Activated naive CD4-positive, alpha-beta T cell treated with anti-CD3 and anti-CD28 coated beads, Interleukin-2, amount 50 U/mL, for 16 hours (primary cell): ENCODE results near the gene PHC2.

Experiments used
- DNase-seq: peaks from one replicate; pipeline ENCODE4 v3.0.0-alpha.2; 2020

The PHC2 gene

DNA sequence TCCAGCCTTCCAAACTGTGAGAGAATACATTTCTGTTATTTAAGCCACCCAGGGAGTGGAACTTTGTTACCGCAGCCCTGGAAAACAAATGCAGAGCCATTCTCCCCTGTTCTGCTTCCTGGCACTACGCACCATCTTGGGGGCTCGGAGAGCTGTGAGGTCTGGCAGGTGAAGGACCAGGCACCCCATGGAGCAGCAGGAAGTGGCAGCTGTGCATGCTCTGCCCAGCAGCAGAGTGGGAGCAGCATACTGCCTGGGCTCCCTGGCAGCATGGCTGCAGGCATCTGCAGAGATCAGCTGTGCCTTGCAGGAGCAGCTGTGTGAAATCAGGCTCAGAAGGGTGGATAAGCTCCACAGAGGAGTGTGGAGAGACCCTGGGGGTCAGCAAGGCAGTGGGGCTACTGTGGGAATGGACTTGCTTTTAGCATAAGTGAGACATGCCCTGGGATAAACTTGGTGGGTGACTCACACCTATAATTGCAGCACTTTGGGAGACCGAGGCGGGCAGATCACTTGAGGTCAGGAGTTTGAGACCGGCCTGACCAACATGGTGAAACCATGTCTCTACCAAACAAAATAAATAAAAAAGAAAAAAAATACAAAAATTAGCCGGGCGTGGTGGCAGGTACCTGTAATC lies 23.9 kb upstream of the PHC2 start:
- DNase-seq: no peak

DNA sequence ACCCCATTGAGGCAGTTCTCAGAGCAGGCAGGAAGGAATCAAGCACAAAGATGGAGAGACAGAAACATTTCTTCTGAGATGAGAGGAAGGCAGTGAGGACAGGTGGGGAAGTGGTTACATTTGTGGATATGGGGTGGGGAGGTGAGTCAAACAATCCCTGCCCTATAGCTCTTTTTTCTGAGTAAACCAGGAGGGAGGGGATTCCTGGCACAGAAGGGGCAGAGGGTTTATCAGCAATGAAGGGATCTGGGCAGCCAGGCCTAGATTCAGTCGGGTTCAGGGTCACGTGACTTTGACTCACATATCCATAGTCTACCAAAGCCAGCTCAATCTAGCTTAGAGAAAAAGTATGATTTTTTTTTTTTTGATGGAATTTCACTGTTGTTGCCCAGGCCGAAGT lies 15.7 kb upstream of the PHC2 start:
- DNase-seq: no peak

DNA sequence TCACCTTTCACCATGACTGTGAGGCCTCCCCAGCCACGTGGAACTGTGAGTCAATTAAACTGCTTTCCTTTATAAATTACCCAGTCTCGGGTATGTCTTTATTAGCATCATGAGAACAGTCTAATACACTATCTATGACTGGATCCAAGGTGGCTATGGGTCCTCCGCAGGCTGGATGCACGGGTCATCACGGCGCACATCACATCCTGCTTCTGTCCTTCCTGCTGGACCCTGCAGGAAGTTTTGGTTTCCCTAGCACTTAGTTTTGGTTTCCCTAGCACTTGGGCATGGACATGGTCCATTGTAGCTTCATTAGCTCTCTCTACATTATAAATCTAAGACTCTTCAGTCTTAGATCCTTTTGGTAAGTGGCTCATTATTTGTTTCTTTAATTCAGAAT lies 14.2 kb upstream of the PHC2 start:
- no peak for DNase-seq

DNA sequence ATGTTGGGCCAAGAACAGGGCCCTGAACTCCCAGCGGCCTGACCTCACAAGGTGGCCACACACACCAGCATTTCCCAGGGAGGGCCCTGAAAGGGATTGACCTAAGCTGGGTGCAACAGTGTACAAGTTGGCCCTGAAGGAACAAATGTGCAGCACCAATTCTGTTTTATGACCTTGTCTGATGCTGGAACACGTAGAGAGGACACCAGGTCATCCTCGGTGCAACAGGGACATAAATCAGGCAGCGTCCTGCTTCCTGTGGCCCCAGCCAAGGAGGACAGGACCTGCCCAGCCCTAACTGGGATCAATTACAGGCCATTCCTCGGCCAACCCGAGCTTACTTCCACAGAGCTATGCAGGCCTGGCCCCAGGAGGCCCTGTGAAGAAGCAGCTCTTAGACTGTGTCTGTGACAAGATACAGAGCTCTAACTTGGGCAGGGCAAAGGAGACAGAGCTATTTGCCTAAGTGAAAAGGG lies 12.8 kb upstream of the PHC2 start:
- DNase-seq: no peak

DNA sequence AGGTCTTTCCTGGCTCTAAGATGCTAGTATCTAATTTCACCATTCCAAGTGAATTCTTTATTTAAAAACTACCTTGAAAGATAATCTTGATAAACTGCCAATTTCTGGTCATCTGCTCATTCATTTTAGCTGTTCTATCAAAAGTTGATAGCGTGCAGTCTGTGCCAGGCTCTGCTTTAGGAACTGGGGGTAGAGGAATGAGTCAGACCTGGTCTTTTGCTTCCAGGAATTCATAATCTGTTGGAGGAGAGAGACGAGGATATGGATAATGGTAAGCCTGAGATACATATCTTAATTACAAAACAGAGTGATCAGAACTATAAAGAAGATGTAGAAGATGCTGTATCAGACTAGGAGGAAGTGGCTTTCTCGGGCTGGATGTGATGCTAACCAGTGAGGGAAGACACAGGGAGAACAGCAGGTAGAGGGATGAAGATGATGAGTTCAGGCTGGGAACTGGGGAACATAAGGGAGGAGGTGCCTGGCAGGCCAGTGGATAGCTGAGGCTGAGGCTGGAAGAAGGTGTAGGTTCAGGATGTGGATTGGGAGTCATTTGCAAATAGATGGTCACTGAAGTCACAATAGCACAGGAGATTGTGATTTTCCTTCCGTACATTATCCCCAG lies 12.3 kb upstream of the PHC2 start:
- DNase-seq: no peak

DNA sequence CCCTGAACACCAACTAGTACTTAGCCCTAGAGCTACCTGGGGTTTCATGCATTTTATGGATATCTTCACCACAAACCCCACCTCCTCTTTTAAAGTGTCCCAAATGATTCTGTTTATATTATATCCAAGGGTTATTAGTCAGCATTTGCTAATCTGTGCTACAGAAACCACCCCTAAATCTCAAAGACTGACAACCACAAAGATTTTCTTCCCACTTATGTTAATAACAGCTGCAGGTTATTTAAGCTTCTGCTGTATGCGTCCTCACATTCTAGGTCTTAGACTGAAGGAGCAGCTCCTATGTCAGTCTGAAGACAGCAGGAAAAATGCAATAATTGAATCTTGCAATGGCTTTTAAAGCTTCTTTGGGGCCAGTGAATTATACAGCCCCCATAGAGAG lies 11.2 kb upstream of the PHC2 start:
- DNase-seq: no peak

DNA sequence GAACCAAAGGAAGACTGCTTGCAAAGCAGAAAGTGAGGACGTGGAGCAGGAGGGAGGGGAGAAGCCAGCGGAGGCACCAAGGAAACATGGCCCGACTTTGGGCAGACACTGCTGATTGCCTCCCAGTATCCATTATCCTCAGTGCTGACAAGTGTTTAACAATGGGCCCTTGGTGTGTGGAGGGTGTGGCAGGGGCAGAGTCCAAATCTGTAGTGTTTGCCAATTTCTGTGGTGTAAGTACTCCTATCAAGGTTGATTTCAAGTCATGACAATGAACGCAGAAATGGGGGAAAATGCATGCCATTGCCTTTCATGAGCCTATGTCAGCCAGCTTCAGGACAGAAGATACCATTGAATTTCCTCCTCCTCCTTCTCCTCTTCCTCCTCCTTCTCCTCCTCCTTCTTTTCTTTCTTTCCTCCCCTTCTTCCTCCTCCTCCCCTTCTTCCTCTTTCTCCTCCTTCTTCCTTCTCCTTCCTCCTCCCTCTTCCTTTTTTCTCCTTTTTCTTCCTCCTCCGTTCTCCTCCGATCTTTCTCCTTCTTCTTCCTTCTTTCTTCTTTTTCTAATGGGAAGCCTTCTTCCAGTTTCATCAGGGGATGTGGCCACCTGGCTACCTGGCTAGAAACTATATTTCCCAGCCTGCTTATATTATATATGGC lies 10.3 kb upstream of the PHC2 start:
- DNase-seq: no peak

DNA sequence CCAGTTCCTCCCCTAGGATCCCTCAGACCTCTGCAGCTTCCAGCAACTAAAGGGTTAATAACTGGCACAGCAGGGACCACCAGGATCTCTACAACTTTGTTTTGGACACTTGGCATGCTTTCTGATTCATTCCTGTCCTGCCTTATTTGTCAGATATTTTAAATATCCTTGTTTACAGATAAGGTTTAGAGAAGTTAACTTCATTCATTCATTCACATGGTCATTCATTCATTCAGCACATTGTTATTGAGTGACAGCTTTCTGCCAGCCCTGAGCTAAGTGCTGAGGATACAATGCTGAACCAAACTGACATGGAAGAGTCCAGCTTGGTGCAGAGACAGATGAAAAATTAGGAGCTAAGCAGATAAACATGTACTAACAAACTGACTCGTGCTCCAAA lies 8.8 kb upstream of the PHC2 start:
- no peak for DNase-seq

DNA sequence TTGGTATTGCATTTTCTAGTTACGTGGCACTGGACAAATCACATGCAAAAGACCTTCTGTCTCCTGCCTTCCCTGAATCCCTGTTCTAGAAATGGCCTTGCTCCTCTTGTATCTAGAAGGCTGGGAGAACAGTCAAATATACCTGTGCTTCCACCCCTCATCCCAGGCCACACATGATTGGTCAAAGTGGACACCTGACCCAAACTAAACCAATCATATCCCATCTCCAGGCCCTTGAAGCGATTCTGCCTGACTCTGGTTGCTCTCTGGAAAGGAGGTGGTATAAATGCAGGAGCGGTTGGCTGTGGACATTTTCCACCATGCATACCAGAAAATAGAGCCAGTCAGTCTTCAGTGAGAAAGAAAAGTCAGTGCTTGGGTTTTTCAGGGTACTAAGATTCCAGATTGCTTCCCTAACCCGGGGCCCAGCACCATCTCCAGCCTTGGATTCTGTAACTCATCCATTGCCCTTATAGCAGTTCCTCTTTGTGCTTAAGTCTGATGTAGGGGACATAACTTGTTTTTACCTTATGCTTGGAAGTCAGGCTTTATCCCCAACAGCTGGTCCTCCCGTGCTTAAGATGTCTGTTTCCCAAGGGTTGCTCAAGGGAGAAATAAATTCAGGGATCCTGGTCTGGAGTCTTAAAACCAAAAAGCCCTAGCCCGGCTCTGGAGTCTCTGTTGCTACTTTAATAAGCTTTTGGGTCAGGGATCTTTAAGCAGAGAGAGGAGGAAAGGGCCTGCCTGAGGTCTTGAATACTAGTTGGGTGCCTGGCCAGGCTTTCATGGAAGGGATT lies 7.7 kb upstream of the PHC2 start:
- DNase-seq: no peak

DNA sequence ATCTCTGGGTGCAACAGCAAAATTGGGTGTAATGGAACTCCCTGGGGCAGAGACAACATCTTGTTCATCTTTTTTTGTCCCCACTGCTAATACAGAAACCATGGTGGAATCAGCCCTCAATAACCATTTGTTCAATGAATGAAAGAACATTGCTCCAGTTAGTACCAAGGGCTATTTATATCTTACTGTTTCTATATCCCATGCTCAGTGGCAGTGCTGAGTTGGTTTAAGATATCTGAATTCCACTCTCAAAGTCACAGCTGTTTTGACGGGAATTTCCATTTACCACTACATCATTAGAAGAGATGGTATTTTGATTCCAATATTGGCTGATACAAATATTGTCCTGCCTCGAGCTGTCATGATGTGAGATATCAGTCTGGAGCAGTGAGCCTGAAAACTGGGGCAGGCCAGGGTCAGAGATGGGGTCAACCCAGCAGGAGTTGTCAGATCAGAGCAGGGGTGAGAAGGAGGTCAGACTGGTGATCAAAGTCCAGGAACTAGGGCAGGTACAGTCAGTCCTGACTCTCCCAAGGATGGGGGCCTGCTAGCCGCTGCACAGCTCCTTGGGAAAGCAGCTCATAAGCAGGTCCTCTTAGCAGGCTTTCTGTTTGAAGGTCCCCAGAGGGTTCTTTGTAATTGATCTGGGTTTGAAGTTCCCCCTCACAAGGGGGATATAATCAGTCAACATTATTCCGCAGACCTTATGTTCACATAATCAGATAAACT lies 5.8 kb upstream of the PHC2 start:
- DNase-seq: no peak

DNA sequence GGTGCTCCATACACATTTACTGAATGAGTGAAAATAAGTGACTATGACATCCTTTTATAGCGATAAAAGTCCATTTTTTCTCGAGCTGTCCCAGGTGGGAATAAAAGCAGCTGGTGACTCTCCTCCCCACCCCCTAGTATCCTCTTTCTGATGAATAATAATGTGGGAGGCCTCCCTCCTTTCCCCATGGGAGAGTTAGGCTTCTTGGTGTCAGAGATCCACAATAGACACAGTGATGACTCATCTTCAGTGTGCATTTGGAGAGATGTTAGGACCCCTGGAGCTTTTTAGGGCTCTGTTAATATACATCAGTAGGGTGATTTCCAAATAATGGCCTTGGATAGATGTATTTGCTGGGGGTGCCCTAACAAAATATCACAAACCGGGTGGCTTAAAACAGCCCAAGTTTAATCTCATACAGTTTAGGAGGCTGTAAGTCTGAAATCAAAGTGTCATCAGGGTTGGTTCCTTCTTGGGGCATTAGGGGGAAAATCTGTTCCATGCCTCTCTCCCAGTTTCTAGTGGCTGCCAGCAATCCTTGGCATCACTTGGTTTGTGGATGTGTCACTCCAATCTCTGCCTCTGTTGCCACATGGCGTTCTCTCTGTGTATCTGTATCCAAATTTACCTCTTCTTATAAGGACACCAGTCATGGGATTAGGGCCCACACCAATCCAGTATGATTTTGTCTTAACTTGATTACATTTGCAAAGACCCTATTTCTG lies 4.4 kb upstream of the PHC2 start:
- DNase-seq: no peak

DNA sequence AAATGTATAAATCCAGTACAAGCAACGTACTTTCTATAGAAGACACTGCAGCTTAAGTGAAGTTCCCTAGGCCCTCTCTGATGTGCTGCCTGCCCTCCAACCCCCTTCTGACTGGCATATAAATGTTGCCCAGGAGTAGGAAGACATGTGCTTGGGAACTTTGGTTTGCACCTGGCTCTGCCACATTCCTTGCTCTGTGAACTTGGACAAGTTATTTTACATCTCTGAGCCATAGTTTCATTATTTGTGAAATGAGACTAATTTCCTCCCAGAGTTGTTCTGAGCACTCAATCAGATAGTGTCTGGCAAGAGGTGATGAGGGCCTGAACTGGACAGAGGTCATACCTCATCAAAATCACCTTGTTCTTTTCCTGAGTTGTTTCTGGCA lies 3.5 kb upstream of the PHC2 start:
- DNase-seq: no peak

DNA sequence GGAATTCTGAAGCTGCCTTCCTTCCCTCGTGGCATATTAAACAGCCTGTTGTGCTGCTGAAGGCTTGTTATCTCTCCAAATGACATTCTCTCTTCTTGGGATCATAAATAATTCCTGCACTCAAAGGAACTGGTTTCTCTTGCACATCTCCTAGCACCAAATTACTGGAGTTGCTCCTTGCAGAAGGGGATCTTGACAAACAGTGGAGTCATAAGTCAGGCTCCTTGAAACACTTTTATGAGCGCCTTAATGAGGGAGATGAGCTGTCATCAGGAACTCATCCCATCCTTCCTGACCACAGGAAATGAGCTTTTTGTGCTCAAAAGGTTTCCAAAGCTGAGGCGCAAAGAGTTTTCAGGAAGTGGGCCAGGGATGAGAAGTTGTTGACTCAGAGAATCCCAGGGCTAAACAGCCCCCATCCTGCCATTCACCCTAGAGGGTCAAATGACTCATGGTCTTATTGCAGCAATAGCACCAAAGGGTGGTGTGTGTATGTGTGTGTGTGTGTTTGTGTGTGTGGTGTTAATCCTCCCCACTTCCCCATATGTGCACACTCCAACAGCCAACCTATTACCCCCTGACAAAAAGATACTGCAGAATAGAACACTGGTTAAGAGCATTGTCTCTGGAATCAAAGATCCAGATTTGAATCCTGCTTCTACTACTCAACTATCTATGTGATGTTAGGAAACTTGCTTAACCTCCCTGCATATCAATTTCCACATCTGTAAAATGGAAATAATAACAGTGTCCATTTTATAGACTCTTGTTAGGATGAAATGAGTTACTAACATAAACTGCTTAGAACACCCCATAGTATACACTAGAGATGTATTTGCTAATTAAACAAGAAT lies 2.8 kb upstream of the PHC2 start:
- no peak for DNase-seq

DNA sequence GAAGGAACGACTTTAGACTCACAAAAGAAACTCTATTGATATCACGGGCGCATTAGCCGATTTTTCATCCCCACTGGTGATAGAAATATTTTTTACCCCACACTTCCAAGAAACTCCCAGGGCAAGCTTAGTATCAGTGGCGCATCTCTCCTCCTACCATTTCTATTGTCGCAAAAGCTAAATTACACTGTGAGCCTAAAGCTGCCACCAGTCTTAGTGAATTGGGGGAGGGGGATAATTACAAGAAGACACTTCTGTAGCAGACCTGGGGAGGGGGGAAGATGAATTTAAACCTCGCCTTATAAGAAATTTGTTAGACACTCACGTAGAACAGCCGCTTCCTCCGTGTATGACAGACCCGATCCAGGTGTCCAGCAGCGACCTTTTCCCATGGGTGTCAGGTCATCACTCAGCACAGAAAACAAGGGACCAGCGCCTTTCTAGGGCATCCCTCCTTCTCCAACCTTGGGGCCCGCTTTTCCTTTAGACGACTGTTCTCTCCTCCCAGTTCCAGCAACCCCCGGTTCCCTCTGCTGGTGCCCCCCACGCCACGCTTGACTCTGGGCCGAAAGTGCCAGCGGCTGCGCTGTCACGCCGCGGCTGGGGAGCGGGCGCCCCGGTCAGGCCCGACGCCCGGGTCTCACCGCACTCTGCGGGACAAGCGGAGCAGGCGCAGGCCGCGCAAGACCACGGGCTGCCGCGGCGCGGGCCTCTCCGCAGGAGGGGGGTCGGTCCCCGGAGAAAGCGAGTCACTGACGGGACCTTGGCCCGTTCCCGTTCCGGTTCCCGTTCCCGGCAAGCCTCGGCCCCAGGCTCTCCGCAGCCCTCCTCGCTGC lies 821 bp downstream of the PHC2 start:
- peak; percentile 22 for DNase-seq

DNA sequence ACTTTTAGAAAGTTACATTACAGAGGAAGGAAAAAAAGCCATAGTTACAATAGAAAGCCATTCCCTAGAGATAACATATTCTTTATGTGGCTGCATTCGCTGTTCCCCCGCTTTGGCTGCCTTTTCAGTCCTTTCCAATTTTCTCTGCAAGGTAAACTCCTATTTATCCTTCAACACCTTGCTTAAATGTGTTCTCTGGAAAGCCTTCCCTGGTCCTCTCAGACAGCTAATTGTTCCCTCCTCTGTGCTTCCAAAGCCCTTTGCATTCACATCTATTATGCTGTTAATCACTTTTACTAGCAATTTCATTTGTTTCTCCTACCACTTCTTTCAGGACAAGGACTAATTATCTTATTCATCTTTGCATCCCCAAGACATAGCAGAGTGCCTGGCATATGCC lies 1.6 kb downstream of the PHC2 start:
- DNase-seq: no peak

DNA sequence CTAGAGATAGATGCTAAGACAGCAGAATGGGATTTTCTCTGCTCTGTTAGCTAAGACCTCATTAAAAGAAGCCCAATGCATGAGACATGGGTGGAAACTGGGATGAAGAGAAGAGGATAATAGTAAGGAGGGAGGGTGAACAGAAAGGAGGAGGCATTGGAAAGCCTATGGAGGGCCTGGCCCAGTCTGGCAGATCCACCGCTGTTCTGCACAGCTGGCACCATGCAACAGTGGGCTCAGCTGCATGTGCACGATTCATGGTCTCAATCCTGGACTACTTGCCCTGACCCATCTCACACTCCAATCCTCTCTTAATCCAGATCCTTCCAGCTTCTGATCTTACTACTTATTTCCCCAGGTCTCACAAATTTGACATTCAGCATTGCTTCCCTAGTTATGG lies 2.2 kb downstream of the PHC2 start:
- DNase-seq: no peak

DNA sequence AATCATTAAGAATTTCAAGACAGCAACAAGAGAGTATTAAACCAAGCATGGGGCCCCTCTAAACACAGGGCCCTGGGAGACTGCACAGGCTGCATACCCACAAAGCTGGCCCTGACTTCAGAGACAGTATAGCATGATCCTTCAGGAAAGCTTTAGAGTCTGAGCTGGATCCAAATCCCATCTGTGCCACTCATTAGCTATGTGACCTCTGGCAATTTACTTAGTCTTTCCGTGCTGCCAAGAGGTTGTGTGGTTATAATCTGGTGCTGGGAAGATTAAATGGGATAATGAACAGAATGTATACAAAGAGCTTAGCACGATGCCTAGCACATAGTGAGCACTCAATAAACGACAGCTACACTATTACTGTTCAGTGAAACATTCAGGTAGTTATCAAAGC lies 4.0 kb downstream of the PHC2 start:
- DNase-seq: no peak

DNA sequence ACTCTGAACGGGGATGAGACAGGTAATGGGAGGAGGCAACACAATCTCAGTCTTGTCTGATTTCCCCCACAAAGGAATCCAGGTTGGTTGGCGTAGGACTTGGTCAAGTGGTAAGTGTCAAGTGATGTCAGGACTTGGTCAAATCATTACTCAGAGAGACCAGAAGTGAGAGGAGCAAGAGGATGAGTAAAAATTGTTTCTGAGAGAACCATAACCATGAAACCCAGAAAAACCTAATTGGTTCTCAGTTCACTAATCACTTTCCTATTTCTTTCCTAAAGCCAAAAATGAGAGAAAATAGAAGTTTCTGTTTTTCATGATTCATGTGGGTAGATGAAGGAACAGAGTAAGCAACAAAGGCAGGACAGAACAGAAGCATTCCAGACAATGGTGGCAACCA lies 5.0 kb downstream of the PHC2 start:
- no peak for DNase-seq

DNA sequence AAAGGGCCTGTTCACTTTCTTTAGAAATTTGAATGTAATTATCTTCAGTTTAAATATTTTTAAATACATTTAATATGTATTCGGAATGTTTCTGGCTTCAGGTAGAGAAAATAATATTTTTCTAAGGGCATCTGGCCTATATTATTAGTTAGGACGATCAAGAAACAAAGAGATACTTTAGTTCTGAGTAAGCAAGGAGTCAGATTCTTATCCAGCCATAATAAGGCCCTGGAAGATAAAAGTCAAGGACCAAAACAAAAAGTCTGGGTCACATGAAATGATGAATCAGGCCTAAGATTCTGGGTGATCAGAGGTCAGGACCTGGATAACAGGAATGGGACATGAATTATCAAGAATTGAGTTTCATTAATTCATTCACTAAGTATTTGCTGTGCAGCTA lies 6.3 kb downstream of the PHC2 start:
- no peak for DNase-seq

DNA sequence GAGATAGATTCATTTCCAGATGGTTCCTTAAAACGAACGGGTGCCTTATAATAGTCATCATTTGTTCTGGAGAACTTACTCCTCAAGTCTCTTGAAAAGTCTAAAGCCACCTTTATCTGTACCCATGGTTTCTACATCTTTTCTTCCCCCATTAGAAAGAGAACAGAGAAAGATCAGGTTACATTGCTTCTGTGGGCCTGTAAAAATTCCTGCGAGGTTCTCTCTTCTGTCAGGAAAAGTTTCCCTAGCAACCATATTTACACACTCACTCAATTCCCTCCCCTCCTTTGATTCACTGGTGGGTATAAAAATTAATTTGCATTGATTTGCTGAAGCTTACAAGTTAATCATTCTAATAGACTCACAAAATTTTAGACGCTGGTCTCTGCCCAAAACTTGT lies 6.7 kb downstream of the PHC2 start:
- DNase-seq: no peak
